ENCODE results near the gene OR10J4. TPM values are rescaled to one million over a fixed set of nuclear protein-coding genes. Genes with fewer than 3 reads are reported as not detected.

OR10J4 gene
- total RNA-seq: not detected in 2 replicates

DNA sequence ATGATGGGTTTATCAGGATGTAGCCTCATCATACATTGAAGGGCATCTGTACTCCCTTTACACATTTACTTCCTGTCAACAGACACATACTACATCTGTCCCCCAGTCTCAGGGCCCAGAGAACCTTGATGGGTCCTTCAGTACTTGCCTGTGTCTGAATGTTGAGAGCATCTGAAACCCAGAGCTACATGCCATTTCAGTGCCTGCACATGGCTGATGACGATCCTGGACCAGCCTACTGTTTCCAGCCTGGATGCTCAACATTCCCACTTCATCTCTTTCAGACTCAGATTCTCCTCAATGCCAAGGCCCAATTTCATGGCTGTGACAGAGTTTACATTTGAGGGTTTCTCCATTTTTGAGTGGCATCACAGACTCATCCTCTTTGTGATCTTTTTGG is at the start of gene OR10J4:
Gene OR10J4, plus strand, starts transcription at position 301 of the 400 bp plus-strand sequence.
- Mint-ChIP-seq H3K36me3 (ENCODE audit: low read depth) (no peaks in the 10 kb centered on the region), H3K4me1 (ENCODE audit: low read depth) (no peaks in the 10 kb centered on the region), H3K9me3 (no peaks in the 10 kb centered on the region), H3K27ac (no peak within 1 kb of the TSS), H3K4me3 (no peak within 1 kb of the TSS), H3K27me3 (ENCODE audit: insufficient read depth) (peaks cover 2% of the 10 kb centered on the region)
- intact Hi-C loops (cut with micrococcal nuclease): no loop called here
- no peak for DNase-seq (ENCODE audit: low spot score)

DNA sequence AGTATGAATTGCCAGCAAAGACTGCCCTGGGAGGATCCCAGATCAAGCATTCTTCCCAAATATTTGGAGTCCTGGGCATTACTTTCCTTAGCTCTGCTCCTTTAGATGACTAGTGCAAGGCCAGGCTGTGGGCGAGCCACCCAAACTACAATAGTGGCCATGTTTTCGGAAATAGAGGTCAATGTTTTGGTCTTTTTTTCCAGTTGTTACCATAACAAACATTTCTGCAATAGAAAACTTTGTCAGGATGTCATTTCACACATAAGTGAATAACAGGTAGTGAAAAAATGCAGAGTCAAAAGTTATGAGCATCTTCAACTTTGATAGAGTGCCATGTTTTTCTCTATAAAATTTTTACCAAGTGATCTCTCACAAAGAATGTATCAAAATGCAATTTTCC is 25.2 kb upstream of the OR10J4 start:
- Mint-ChIP-seq H3K27me3 (ENCODE audit: insufficient read depth) (no peaks in the 10 kb centered on the region), H3K4me1 (ENCODE audit: low read depth) (no peaks in the 10 kb centered on the region), H3K36me3 (ENCODE audit: low read depth) (no peaks in the 10 kb centered on the region), H3K9me3 (peaks cover 3% of the 10 kb centered on the region), H3K4me3 (no peak overlapping the region), H3K27ac (no peak overlapping the region)
- DNase-seq (ENCODE audit: low spot score): no peak
- intact Hi-C loops (cut with micrococcal nuclease): no loop called here

DNA sequence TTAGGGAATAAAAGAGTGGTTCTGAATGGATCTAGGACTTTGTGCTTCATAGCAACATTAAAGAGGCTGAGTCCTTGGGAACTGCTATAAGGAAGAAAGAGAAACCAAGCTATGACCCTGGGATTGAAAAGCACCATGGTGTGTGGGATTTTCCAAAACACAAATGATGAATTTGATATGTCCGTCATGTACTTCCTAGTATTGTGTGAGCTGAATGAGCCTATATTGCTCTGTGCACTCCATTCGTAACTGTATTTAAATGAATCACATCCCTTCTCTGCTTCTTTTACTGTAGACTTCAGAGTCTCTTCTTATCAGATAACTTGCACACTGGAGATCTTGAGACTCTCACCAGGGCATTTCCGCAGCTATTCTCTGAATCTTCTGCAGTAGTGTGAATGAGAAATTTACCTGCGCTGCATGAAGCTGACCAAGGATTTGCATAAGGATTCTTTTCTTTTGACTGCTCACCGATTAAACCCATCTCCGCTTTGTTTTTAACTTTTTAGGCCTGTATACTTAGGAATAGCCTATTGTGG is 23.1 kb upstream of the OR10J4 start:
- DNase-seq (ENCODE audit: low spot score): no peak
- Mint-ChIP-seq H3K9me3 (peaks cover 3% of the 10 kb centered on the region), H3K27ac (no peak overlapping the region), H3K36me3 (ENCODE audit: low read depth) (no peaks in the 10 kb centered on the region), H3K4me3 (no peak overlapping the region), H3K27me3 (ENCODE audit: insufficient read depth) (peaks cover under 1% of the 10 kb centered on the region), H3K4me1 (ENCODE audit: low read depth) (no peaks in the 10 kb centered on the region)
- intact Hi-C loops (cut with micrococcal nuclease): no loop called here

DNA sequence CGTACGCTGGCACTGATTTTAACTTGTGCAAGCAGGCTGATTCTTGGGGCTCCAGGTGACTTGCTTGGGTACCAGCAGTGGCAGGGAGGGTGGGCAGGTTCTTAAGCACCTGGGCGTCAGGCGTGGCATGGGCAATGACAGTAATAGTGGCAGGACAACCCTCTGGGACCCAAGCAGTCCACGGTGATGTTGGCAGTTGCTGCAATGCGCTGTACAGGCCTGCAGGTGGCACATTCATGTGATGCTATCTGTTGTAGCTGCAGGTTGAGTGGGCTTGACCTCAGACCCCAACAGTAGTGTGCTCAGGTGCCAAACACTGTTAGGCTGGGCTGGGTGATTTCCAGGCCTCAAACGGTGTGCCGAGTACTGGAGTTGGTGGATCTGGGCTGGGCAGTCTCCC is 10.2 kb upstream of the OR10J4 start:
- Mint-ChIP-seq H3K27me3 (ENCODE audit: insufficient read depth) (no peaks in the 10 kb centered on the region), H3K36me3 (ENCODE audit: low read depth) (no peaks in the 10 kb centered on the region), H3K4me1 (ENCODE audit: low read depth) (no peaks in the 10 kb centered on the region), H3K9me3 (peaks cover 15% of the 10 kb centered on the region), H3K4me3 (no peak overlapping the region), H3K27ac (no peak overlapping the region)
- no peak for DNase-seq (ENCODE audit: low spot score)
- intact Hi-C loops (cut with micrococcal nuclease): no loop called here

DNA sequence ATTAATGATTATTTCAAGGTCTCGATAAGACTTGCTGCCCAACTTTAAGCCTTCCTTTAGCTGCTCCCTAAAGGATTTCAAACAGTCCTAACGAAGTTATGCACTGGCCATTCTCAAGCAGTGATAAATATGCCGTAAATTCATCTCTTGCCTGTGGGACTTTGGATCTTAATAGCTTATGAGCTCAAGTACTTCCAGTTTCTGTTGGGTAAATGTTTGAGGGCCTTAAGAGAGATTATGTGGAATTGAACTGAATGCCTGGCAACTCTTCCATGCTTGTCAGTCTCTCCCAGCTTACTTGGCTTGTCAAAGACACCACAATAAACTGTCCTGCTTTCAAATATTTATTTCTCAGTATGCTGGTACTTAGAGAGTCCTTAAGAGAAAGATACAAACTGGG is 3.5 kb upstream of the OR10J4 start:
- H3K9me3 Mint-ChIP-seq: no peaks in the 10 kb centered on the region
- no peak for DNase-seq (ENCODE audit: low spot score)
- H3K27ac Mint-ChIP-seq: no peak overlapping the region
- H3K27me3 Mint-ChIP-seq (ENCODE audit: insufficient read depth): peaks cover 2% of the 10 kb centered on the region
- no peak overlapping the region for H3K4me3 Mint-ChIP-seq
- no peaks in the 10 kb centered on the region for H3K36me3 Mint-ChIP-seq (ENCODE audit: low read depth)
- intact Hi-C loops (cut with micrococcal nuclease): no loop called here
- no peaks in the 10 kb centered on the region for H3K4me1 Mint-ChIP-seq (ENCODE audit: low read depth)

DNA sequence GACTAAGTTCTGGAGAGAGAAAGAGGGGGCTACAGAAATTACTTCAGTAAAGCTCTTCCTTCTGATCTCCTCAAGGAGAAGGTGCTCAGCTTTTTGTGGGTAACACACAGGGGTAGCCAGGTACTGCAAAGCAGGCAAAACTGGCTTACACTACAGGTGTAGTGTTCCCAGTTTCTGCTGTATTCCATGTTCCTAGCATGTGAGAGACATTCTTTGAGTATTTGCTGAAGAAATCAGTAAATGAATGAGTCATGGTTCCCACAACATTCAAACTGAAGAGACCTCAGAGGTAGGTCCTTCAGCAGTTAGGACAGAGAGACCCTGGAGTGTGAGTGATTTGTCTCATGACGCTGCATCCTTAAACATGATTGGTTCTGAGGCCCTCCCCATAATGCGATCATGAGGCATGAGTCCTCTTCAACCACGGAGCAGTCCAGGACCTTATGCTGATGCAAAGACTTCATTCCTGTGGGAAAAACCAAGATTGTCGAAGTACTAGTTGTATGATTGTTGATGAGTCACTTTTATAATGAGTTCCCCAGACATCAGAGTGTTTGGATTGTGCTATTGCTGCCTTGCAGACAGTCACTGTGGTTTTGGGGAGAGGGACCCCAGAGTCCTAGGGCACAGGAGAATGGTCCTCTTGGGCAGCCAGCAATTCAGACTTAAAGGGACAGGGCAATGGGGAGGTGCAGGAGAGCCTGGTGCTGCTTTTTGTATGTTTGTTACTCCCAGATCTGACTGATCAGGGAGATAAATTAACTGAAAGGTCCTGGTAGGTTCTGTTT is 2.7 kb upstream of the OR10J4 start:
- Mint-ChIP-seq H3K36me3 (ENCODE audit: low read depth) (no peaks in the 10 kb centered on the region), H3K27ac (no peak overlapping the region), H3K4me3 (no peak overlapping the region), H3K9me3 (no peaks in the 10 kb centered on the region), H3K27me3 (ENCODE audit: insufficient read depth) (peaks cover 2% of the 10 kb centered on the region), H3K4me1 (ENCODE audit: low read depth) (no peaks in the 10 kb centered on the region)
- DNase-seq (ENCODE audit: low spot score): no peak
- intact Hi-C loops (cut with micrococcal nuclease): no loop called here

DNA sequence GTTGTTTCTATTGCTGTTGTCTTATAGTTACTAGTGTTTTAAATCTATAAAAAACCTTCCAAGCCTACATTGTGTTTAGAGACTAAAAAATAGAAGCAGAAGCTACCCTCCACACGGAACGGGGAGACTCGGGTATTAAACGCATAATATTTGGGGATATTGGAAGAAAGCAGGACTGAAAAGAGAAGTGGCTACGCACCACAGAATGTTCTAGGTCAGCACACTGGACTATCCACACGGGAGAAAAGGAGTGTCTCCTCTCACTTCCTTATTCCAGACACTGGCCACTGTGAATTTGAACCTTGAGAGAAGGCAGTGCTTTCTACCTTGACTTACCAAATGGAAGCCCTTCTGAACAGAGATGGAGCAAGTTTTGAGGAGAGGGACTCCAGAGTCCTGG is 1.0 kb upstream of the OR10J4 start:
- no peak for DNase-seq (ENCODE audit: low spot score)
- H3K4me1 Mint-ChIP-seq (ENCODE audit: low read depth): no peaks in the 10 kb centered on the region
- H3K9me3 Mint-ChIP-seq: no peaks in the 10 kb centered on the region
- no peak overlapping the region for H3K27ac Mint-ChIP-seq
- intact Hi-C loops (cut with micrococcal nuclease): no loop called here
- no peak overlapping the region for H3K4me3 Mint-ChIP-seq
- H3K36me3 Mint-ChIP-seq (ENCODE audit: low read depth): no peaks in the 10 kb centered on the region
- H3K27me3 Mint-ChIP-seq (ENCODE audit: insufficient read depth): peaks cover 2% of the 10 kb centered on the region

DNA sequence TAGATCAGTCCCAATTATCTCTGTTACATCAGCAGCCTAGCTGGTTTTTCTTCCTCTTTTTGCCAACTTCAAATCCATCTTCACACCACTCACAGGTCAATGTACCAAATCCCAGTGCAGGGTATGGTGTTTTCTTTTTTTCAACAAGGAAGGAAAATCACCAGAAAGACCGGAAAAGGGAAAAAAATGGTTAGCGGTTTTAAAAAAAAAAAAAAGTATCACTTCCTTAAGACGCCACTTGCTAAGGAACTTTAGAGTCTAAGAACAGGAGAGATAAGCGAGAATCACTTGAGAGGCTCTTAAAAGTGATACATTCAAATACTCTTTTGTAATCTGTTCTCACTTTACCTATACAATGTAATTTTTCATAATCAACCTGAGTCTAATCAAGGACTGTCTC is 4.5 kb downstream of the OR10J4 start:
- H3K9me3 Mint-ChIP-seq: no peaks in the 10 kb centered on the region
- no peak overlapping the region for H3K4me3 Mint-ChIP-seq
- no peaks in the 10 kb centered on the region for H3K4me1 Mint-ChIP-seq (ENCODE audit: low read depth)
- no peak for DNase-seq (ENCODE audit: low spot score)
- H3K36me3 Mint-ChIP-seq (ENCODE audit: low read depth): no peaks in the 10 kb centered on the region
- no peak overlapping the region for H3K27ac Mint-ChIP-seq
- intact Hi-C loops (cut with micrococcal nuclease): no loop called here
- H3K27me3 Mint-ChIP-seq (ENCODE audit: insufficient read depth): peaks cover 2% of the 10 kb centered on the region

DNA sequence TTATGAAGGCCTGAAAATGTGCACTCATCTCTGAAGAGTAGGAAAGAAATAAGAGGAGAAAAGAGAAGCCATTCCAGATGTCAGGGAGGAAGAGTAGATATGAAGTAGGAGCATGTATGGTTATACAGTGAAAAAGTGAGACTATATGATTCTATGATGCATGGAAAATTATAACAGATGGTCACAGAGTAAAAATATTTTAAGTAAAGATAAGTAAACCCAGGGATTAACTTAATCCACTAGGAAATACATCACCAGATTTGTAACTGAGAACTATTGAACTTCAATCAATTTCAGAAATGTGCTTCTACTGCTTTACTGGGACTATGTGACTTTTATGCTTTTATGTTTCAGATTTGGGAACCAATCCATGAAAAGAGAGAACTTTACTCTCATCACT is 7.4 kb downstream of the OR10J4 start, which contains the start of gene OR10J1:
Gene OR10J1, plus strand, starts transcription at position 301 of the 400 bp plus-strand sequence. Its CDS starts 70 bp downstream, at position 371.
- H3K4me1 Mint-ChIP-seq (ENCODE audit: low read depth): no peaks in the 10 kb centered on the region
- intact Hi-C loops (cut with micrococcal nuclease): no loop called here
- no peak within 1 kb of the TSS for H3K4me3 Mint-ChIP-seq
- no peaks in the 10 kb centered on the region for H3K9me3 Mint-ChIP-seq
- H3K27me3 Mint-ChIP-seq (ENCODE audit: insufficient read depth): peaks cover 3% of the 10 kb centered on the region
- H3K27ac Mint-ChIP-seq: no peak within 1 kb of the TSS
- no peaks in the 10 kb centered on the region for H3K36me3 Mint-ChIP-seq (ENCODE audit: low read depth)
- no peak for DNase-seq (ENCODE audit: low spot score)

DNA sequence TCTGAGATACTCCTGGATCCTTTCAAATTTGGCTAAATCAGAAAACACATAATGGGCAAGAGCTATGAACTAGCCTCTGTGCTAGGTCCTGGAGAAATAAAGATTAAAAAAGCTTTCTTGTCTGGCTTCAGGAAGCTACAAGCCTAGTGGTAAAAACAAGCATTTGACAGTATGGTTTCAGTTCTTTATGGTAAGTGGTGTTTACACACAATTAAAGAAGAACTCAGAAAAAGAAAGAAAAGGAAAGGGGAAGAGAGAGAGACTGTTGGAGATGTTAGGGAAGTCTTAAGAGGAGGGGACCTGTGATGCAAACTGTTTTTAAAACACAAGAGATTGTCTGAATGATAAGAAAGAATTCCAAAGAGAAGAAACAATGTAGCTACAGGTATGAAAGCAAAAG is 9.4 kb downstream of the OR10J4 start:
- no peak for DNase-seq (ENCODE audit: low spot score)
- no peaks in the 10 kb centered on the region for H3K9me3 Mint-ChIP-seq
- H3K27me3 Mint-ChIP-seq (ENCODE audit: insufficient read depth): peaks cover 3% of the 10 kb centered on the region
- intact Hi-C loops (cut with micrococcal nuclease): no loop called here
- no peak overlapping the region for H3K4me3 Mint-ChIP-seq
- no peaks in the 10 kb centered on the region for H3K4me1 Mint-ChIP-seq (ENCODE audit: low read depth)
- H3K27ac Mint-ChIP-seq: no peak overlapping the region
- H3K36me3 Mint-ChIP-seq (ENCODE audit: low read depth): no peaks in the 10 kb centered on the region

DNA sequence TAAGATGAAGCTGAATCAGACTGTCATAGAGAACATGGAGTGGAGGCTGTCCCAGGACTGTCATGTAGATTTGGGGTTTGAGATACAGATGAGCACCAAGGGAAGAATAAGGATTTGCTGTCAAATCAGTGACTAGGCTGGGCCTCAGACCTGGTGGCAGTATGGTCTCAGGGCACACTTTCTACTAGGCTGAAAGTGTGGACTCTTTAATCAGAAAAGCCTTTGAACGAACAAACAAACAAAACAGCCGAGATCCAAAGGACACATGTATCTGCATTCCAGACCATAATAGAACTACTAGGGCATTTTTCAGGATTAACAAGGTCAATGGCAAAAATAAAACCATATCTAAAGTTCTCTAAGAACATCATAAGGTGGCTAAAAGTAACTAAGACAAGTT is 10.4 kb downstream of the OR10J4 start:
- Mint-ChIP-seq H3K4me3 (no peak overlapping the region), H3K27ac (no peak overlapping the region), H3K4me1 (ENCODE audit: low read depth) (no peaks in the 10 kb centered on the region), H3K9me3 (no peaks in the 10 kb centered on the region), H3K27me3 (ENCODE audit: insufficient read depth) (peaks cover 3% of the 10 kb centered on the region), H3K36me3 (ENCODE audit: low read depth) (no peaks in the 10 kb centered on the region)
- intact Hi-C loops (cut with micrococcal nuclease): no loop called here
- DNase-seq (ENCODE audit: low spot score): no peak

DNA sequence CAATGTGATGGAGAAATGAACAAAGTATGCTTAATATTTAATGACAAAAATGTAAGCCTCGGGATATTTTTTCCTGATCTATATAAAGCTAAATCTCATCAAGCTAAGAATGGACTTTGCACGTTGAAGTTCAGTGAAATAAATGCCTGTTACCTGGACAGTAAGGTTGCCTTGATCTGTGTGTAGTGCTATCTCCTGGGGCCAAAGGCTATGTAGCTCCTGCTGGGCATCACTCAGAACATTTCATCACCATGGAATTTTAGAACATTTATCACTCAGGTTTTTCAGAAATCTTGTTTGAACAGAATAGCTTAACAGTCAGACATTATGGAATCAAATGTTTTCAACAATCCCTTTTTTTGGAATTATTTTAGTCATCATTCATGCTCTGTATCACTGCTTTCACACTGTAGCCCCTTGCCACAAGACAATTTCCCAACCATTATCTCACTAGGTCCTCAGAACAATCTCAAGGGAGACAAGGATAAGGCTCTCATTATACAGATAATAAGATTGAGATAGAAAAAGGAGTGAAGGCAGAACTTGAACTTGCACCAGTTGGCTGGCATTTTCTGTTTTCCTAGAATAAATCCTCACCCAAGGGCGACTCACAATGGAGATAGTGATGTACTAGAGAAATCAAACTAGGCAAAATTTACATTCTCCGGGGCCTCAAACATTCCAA is 11.2 kb downstream of the OR10J4 start:
- Mint-ChIP-seq H3K27ac (no peak overlapping the region), H3K36me3 (ENCODE audit: low read depth) (no peaks in the 10 kb centered on the region), H3K4me1 (ENCODE audit: low read depth) (no peaks in the 10 kb centered on the region), H3K27me3 (ENCODE audit: insufficient read depth) (peaks cover 3% of the 10 kb centered on the region), H3K4me3 (no peak overlapping the region), H3K9me3 (no peaks in the 10 kb centered on the region)
- intact Hi-C loops (cut with micrococcal nuclease): no loop called here
- DNase-seq (ENCODE audit: low spot score): no peak

DNA sequence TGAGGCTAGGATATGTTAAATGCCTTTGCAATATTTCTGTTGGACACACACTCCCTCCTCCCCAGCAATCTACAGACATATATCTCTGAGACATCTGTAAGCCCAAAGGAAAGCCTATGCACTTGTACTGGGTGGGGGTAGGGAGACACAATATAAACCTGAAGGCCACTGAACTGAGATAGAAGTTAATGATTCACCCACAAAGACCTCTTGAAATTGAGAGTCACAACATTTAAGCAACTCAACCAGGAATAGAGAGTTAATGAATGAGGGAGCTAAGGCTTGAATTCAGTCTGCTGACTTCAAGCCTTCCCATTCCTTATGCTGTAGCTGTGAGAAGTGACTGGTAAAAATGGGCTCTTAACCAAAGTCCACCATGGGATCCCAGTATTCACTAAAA is 12.5 kb downstream of the OR10J4 start:
- Mint-ChIP-seq H3K27me3 (ENCODE audit: insufficient read depth) (peaks cover 3% of the 10 kb centered on the region), H3K27ac (no peak overlapping the region), H3K4me3 (no peak overlapping the region), H3K36me3 (ENCODE audit: low read depth) (no peaks in the 10 kb centered on the region), H3K9me3 (no peaks in the 10 kb centered on the region), H3K4me1 (ENCODE audit: low read depth) (no peaks in the 10 kb centered on the region)
- intact Hi-C loops (cut with micrococcal nuclease): no loop called here
- DNase-seq (ENCODE audit: low spot score): no peak
